HCT116 (cell line): Measurements from ENCODE around the gene ZNF804B. TPM values are rescaled to one million over a fixed set of nuclear protein-coding genes. Genes with fewer than 3 reads are reported as not detected.

Source experiments
- ATAC-seq: fragments of 200-7000 bp; cut with Tn5 transposase; 2 replicates; pipeline ENCODE4 v1.9.1; 2020; ENCODE audit warnings: mild to moderate bottlenecking, moderate library complexity
- BruUV-seq: library from RNA; stranded (reverse); fragments of 400-500 nt; replicated peaks from 2 replicates; lab custom pipeline; 2021; lab: Mats Ljungman, UMichigan
- CTCF ChIA-PET: fragments of 300-600 bp; sonication (Branson Sonifier 250); formaldehyde crosslinking; loops from one replicate; lab custom pipeline; 2021; ENCODE audit warnings: antibody characterized with exemption; lab: Charles Lee
- POLR2A ChIA-PET: fragments of 300-600, 350-600 bp; sonication (Branson Sonifier 250); formaldehyde crosslinking; loops from one replicate; lab custom pipeline; 2021; ENCODE audit warnings: antibody characterized with exemption; lab: Charles Lee
- RAD21 ChIA-PET, 2 experiments: fragments of 300-600 bp; sonication (Branson Sonifier 250); formaldehyde crosslinking; loops; one replicate each; lab custom pipeline; 2023; ENCODE audit warnings: low total read pairs in 2 of 2; ENCODE audit not compliant: uncharacterized antibody in 2 of 2, unreplicated experiment in 2 of 2, low non-redundant PET in 1 of 2; lab: Charles Lee
- DNase-seq: peaks from one replicate; pipeline ENCODE4 v3.0.0-alpha.2; 2010; ENCODE audit warnings: low read depth, low spot score
- H2AFZ ChIP-seq: fragments of 200-600 bp; shearing (Covaris generic), sonication (generic); 2 replicates; pipeline ENCODE4 v1.6.1; 2017; ENCODE audit warnings: low read depth, mixed run types, mixed read lengths, antibody characterized with exemption, low read length; ENCODE audit not compliant: poor library complexity, severe bottlenecking
- H3K27ac ChIP-seq: 2 replicates; pipeline ENCODE4 v1.5.1; 2012; ENCODE audit warnings: low read depth, low read length
- H3K27me3 ChIP-seq: fragments of 200-600 bp; sonication (generic); 2 replicates; pipeline ENCODE4 v1.6.1; 2016; ENCODE audit warnings: mixed run types, low read length, mixed read lengths; ENCODE audit not compliant: insufficient read depth
- H3K36me3 ChIP-seq, 2 experiments: fragments of 200-500 bp in 1 of 2; fragments of 200-600 bp in 1 of 2; sonication (Bioruptor generic) in 1 of 2; sonication (generic) in 1 of 2; 2 replicates each; pipeline versions ENCODE4 v1.5.1 to v1.6.1; 2014 to 2016; ENCODE audit warnings: low read length in 2 of 2, inconsistent platforms in 1 of 2, mixed read lengths in 1 of 2, mixed run types in 1 of 2; ENCODE audit not compliant: insufficient read depth in 2 of 2, control insufficient read depth in 1 of 2
- H3K4me1 ChIP-seq, 2 experiments: fragments of 200-600 bp in 1 of 2; sonication (generic) in 1 of 2; 2 replicates each; pipeline versions ENCODE4 v1.5.1 to v1.6.1; 2012 to 2017; ENCODE audit warnings: low read length in 2 of 2, inconsistent platforms in 1 of 2, mild to moderate bottlenecking in 1 of 2, mixed read lengths in 1 of 2, mixed run types in 1 of 2, moderate library complexity in 1 of 2; ENCODE audit not compliant: insufficient read depth in 2 of 2, control insufficient read depth in 1 of 2
- H3K4me2 ChIP-seq: fragments of 200-600 bp; sonication (generic); 2 replicates; pipeline ENCODE4 v1.6.1; 2017; ENCODE audit warnings: mixed run types, low read length, mixed read lengths
- H3K4me3 ChIP-seq, 2 experiments: fragments of 200-600 bp in 1 of 2; sonication (generic) in 1 of 2; replicated peaks in 1 of 2; 2 replicates each; pipeline ENCODE4 v1.5.1; 2011 to 2016; ENCODE audit warnings: low read length in 2 of 2, control low read depth in 1 of 2, low read depth in 1 of 2, mild to moderate bottlenecking in 1 of 2, mixed read lengths in 1 of 2, mixed run types in 1 of 2
- H3K79me2 ChIP-seq: fragments of 200-600 bp; sonication (generic); 2 replicates; pipeline ENCODE4 v1.6.1; 2017; ENCODE audit warnings: mild to moderate bottlenecking, mixed run types, low read length, moderate library complexity, mixed read lengths; ENCODE audit not compliant: insufficient read depth
- H3K9ac ChIP-seq: fragments of 200-600 bp; sonication (generic); 2 replicates; pipeline ENCODE4 v1.6.1; 2016; ENCODE audit warnings: low read length, mixed read lengths
- H3K9me2 ChIP-seq: fragments of 200-600 bp; sonication (generic), shearing (Covaris generic); 2 replicates; pipeline ENCODE4 v1.6.1; 2017; ENCODE audit warnings: mixed run types, mild to moderate bottlenecking, moderate library complexity; ENCODE audit not compliant: insufficient read depth
- H3K9me3 ChIP-seq, 2 experiments: fragments of 200-500 bp in 1 of 2; fragments of 200-600 bp in 1 of 2; sonication (Bioruptor generic) in 1 of 2; sonication (generic) in 1 of 2; 2 replicates each; pipeline ENCODE4 v1.6.1; 2014 to 2017; ENCODE audit warnings: low read length in 2 of 2, mixed read lengths in 2 of 2, inconsistent platforms in 1 of 2, low read depth in 1 of 2, mild to moderate bottlenecking in 1 of 2, mixed run types in 1 of 2, moderate library complexity in 1 of 2; ENCODE audit not compliant: control insufficient read depth in 1 of 2, insufficient read depth in 1 of 2
- H4K20me1 ChIP-seq: fragments of 200-600 bp; sonication (generic), shearing (Covaris generic); 2 replicates; pipeline ENCODE4 v1.6.1; 2017; ENCODE audit warnings: mixed run types, mild to moderate bottlenecking, moderate library complexity; ENCODE audit not compliant: insufficient read depth
- CBX3 ChIP-seq: IDR thresholded peaks from 2 replicates; pipeline ENCODE4 v1.6.1; 2012; ENCODE audit warnings: low read depth
- CEBPB ChIP-seq: IDR thresholded peaks from 2 replicates; pipeline ENCODE4 v1.6.1; 2012; ENCODE audit warnings: low read depth
- CTCF ChIP-seq, 3 experiments: fragments of 200-600 bp in 1 of 3; sonication (generic) in 1 of 3; IDR thresholded peaks in 2 of 3; conservative IDR thresholded peaks in 1 of 3; 2 replicates each; pipeline ENCODE4 v1.5.1; 2012 to 2017; ENCODE audit warnings: low read depth in 2 of 3, low read length in 2 of 3, antibody characterized with exemption in 1 of 3, borderline replicate concordance in 1 of 3, control low read depth in 1 of 3, mild to moderate bottlenecking in 1 of 3, mixed read lengths in 1 of 3, mixed run types in 1 of 3, moderate library complexity in 1 of 3; ENCODE audit not compliant: insufficient read depth in 1 of 3
- EGR1 ChIP-seq: IDR thresholded peaks from 2 replicates; pipeline ENCODE4 v1.6.1; 2012; ENCODE audit warnings: low read depth
- ELF1 ChIP-seq: IDR thresholded peaks from 2 replicates; pipeline ENCODE4 v1.6.1; 2012; ENCODE audit warnings: low read depth, borderline replicate concordance
- EZH2 ChIP-seq: fragments of 200-600 bp; sonication (generic); IDR thresholded peaks from 2 replicates; pipeline ENCODE4 v1.6.1; 2017; ENCODE audit warnings: antibody characterized with exemption, mixed run types
- FOSL1 ChIP-seq: IDR thresholded peaks from 2 replicates; pipeline ENCODE4 v1.6.1; 2012; ENCODE audit warnings: low read depth
- JUND ChIP-seq: IDR thresholded peaks from 2 replicates; pipeline ENCODE4 v1.6.1; 2012
- MAX ChIP-seq: IDR thresholded peaks from 2 replicates; pipeline ENCODE4 v1.6.1; 2012
- RAD21 ChIP-seq: IDR thresholded peaks from 2 replicates; pipeline ENCODE4 v1.6.1; 2012; ENCODE audit warnings: low read depth, mild to moderate bottlenecking
- REST ChIP-seq: IDR thresholded peaks from 2 replicates; pipeline ENCODE4 v1.6.1; 2012; ENCODE audit warnings: low read depth
- SP1 ChIP-seq: IDR thresholded peaks from 2 replicates; pipeline ENCODE4 v1.6.1; 2012; ENCODE audit warnings: low read depth
- YY1 ChIP-seq: IDR thresholded peaks from 2 replicates; pipeline ENCODE4 v1.6.1; 2011; ENCODE audit warnings: low read length, low read depth, moderate library complexity, mild to moderate bottlenecking; ENCODE audit not compliant: insufficient replicate concordance; ENCODE audit errors: extremely low read depth
- ZFX ChIP-seq: fragments of 450-650 bp; IDR thresholded peaks from 2 replicates; pipeline ENCODE4 v1.6.1; 2017
- ZNF274 ChIP-seq: fragments of 200-500 bp; sonication (Bioruptor generic); IDR thresholded peaks from 2 replicates; pipeline ENCODE4 v1.6.1; 2014; ENCODE audit warnings: mild to moderate bottlenecking, low read depth, low read length, inconsistent platforms
- intact Hi-C: fragments of 100-400 bp; cut with micrococcal nuclease; formaldehyde crosslinking; loops from 2 replicates; pipeline ENCODE4 v1.10.0; 2022
- total RNA-seq: library from RNA; stranded (reverse); gene quantifications from one replicate; pipeline ENCODE4 v1.2.1, GENCODE V29; 2021; ENCODE audit not compliant: unreplicated experiment

The ZNF804B gene
- total RNA-seq, 1 experiment from 2014 or later = not detected

GRCh38 chr7:88845091-88845490 is 85.6 kb downstream of the ZNF804B start:
- POLR2A ChIA-PET = no interaction called here
- TF ChIP-seq CEBPB (no peak), MAX (no peak), CTCF (IDR thresholded peaks at IDR 0.05 in 2 of 3, conservative IDR thresholded peaks at IDR 0.05 in 1 of 3; ENCODE audit: borderline replicate concordance in 1 of 3, insufficient read depth in 1 of 3, low read depth in 2 of 3, low read length in 2 of 3) (no peak), YY1 (no peak), SP1 (no peak), EGR1 (no peak), JUND (no peak), CBX3 (no peak), ZFX (no peak), FOSL1 (no peak), EZH2 (no peak), REST (no peak), ELF1 (no peak), RAD21 (no peak), ZNF274 (no peak)
- Histone ChIP-seq H3K9me2 (no peaks in the 10 kb centered on the region), H3K36me3 (no peaks in the 10 kb centered on the region), H4K20me1 (no peaks in the 10 kb centered on the region), H3K9me3 (peaks cover 0 to under 1% of the 10 kb centered on the region in 2 experiments; a peak in 1 of 4 replicates), H3K4me1 (no peaks in the 10 kb centered on the region), H3K4me2 (no peak overlapping the region), H3K79me2 (no peaks in the 10 kb centered on the region), H3K9ac (no peak overlapping the region), H3K27ac (no peak overlapping the region), H3K27me3 (no peaks in the 10 kb centered on the region), H2AFZ (no peak overlapping the region), H3K4me3 (no peak overlapping the region)
- no peak for DNase-seq
- no peak for ATAC-seq
- RAD21 ChIA-PET = no interaction called here
- intact Hi-C loops = no loop called here
- CTCF ChIA-PET = interaction anchor here (1.4 kb wide), 1 partner anchor 10 kb away, joined by 4 read pairs; no protein-coding TSS in a partner anchor
- BruUV-seq = no TSS peak
